GM12878 (cell line): ENCODE measurements around the gene ADAMTS14.

Experiments used
- CTCF ChIP-seq, 3 experiments: IDR thresholded peaks in 2 of 3; conservative IDR thresholded peaks in 1 of 3; 2 replicates each; pipeline ENCODE4 v1.5.1; 2011; ENCODE audit warnings: low read depth in 3 of 3, low read length in 3 of 3, mild to moderate bottlenecking in 3 of 3, control low read depth in 2 of 3, moderate library complexity in 2 of 3, inconsistent platforms in 1 of 3, mixed read lengths in 1 of 3; ENCODE audit not compliant: control insufficient read depth in 2 of 3, insufficient read depth in 1 of 3; ENCODE audit errors: extremely low read depth in 1 of 3
- EGR1 ChIP-seq, 2 experiments: IDR thresholded peaks; 1 replicate in 1 of 2; 2 replicates in 1 of 2; pipeline ENCODE4 v1.6.1; 2011 to 2012; ENCODE audit warnings: low read depth in 2 of 2, low read length in 2 of 2, borderline replicate concordance in 1 of 2, mild to moderate bottlenecking in 1 of 2, moderate library complexity in 1 of 2
- FOXM1 ChIP-seq: IDR thresholded peaks from 2 replicates; pipeline ENCODE4 v1.6.1; 2012; ENCODE audit warnings: low read depth, mild to moderate bottlenecking, inconsistent platforms, low read length, moderate library complexity
- HDAC6 ChIP-seq: fragments of 200-600 bp; sonication (generic); IDR thresholded peaks from one replicate; pipeline ENCODE4 v1.8.0; 2017; ENCODE audit warnings: antibody characterized with exemption; ENCODE audit not compliant: unreplicated experiment
- PAX5 ChIP-seq: IDR thresholded peaks from 2 replicates; pipeline ENCODE4 v1.6.1; 2011; ENCODE audit warnings: low read depth, low read length, borderline replicate concordance
- RAD21 ChIP-seq: IDR thresholded peaks from 2 replicates; pipeline ENCODE4 v1.6.1; 2011; ENCODE audit warnings: mild to moderate bottlenecking, low read depth, low read length, moderate library complexity; ENCODE audit not compliant: insufficient read depth
- RBBP5 ChIP-seq: fragments of 200-600 bp; sonication (generic); conservative IDR thresholded peaks from 2 replicates; pipeline ENCODE4 v1.6.1; 2016
- REST ChIP-seq: IDR thresholded peaks from 2 replicates; pipeline ENCODE4 v1.6.1; 2012; ENCODE audit warnings: mild to moderate bottlenecking, low read depth, low read length
- TF ChIP-seq, protein P1 (sequence below): fragments of 450-650 bp; IDR thresholded peaks from 2 replicates; pipeline ENCODE4 v1.6.1; 2017; ENCODE audit warnings: low read depth, mild to moderate bottlenecking, moderate library complexity

DNA sequence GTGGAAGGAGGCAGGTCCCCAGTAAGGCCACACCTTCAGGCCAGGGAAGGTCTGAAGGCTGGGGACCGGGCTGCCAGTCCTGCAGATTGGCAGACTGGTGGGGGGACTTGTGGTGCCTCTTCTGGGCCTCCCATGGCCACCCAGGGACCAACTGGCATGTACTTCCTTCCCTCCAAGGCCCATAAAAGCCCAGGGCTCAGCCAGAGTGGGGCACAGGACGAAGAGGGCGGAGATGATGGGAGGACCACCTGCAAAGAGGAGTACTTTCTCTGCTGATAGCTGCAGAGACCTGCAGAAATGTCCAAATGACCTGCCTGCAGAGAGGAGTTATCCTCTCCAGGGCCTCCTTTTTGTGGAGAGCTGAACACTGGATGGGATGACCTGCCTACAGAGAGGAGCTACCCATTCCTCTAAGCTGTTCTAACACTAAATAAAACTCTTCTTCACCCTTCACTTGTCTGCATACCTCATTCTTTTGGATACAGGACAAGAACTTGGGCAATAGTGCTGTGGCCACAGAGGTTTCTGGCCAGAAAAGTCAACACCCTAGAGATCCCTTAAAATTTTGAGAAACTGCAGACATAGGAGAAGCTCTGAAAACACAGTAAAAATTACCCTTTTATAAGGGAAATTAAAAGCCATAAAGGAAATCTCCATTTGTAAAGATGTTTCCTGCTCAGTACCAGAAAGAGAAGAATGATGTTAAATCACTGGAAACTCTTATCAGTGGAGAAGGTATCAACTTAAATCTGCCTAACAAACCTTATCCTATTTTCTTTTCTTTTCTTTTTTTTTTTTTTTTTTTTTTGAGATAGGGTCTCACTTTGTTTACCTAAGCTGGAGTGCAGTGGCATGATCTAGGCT lies 49.1 kb upstream of the ADAMTS14 start:
- TF ChIP-seq HDAC6 = no peak
- TF ChIP-seq CTCF (IDR thresholded peaks at IDR 0.05 in 2 of 3, conservative IDR thresholded peaks at IDR 0.05 in 1 of 3; ENCODE audit: control insufficient read depth in 2 of 3, extremely low read depth in 1 of 3, insufficient read depth in 1 of 3, low read depth in 3 of 3, low read length in 3 of 3) = no peak
- no peak for TF ChIP-seq FOXM1
- TF ChIP-seq REST = no peak
- TF ChIP-seq EGR1 (IDR thresholded peaks at IDR 0.05; ENCODE audit: borderline replicate concordance in 1 of 2, low read depth in 2 of 2, low read length in 2 of 2) = no peak
- TF ChIP-seq, protein P1, sequence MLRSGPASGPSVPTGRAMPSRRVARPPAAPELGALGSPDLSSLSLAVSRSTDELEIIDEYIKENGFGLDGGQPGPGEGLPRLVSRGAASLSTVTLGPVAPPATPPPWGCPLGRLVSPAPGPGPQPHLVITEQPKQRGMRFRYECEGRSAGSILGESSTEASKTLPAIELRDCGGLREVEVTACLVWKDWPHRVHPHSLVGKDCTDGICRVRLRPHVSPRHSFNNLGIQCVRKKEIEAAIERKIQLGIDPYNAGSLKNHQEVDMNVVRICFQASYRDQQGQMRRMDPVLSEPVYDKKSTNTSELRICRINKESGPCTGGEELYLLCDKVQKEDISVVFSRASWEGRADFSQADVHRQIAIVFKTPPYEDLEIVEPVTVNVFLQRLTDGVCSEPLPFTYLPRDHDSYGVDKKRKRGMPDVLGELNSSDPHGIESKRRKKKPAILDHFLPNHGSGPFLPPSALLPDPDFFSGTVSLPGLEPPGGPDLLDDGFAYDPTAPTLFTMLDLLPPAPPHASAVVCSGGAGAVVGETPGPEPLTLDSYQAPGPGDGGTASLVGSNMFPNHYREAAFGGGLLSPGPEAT = no peak
- TF ChIP-seq RAD21 = no peak
- no peak for TF ChIP-seq RBBP5
- TF ChIP-seq PAX5 = no peak
